ENCODE data around the gene ETFRF1.

DNA sequence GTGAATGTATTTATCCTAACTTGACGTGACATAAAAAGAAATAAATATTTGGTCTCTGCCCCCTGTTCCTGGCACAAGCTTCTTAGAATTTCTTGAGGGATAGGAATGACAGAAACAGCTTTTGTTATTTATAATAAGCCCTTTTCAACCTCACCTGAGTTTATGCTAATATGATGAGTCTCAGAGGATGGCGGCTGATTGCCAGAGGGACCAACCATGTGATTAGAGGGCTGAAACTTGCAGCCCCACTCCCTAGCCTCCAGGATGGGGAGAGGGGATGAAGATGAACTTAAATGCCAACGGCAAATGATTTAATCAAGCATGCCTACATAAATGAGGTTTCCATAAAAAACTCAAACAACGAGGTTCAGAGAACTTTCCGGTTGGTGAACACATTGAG lies 43.0 kb upstream of the ETFRF1 start:
- TF ChIP-seq POLR2AphosphoS5 (IDR thresholded peaks at IDR 0.05; ENCODE audit: low read depth, low read length), result no peak
- no peak for TF ChIP-seq SPI1 (IDR thresholded peaks at IDR 0.05; ENCODE audit: low read depth, low read length)
- TF ChIP-seq POLR2A (IDR thresholded peaks at IDR 0.05; ENCODE audit: low read depth, low read length), result no peak
- TF ChIP-seq TAF1 (IDR thresholded peaks at IDR 0.05; ENCODE audit: low read depth, low read length), result no peak
- no peak for TF ChIP-seq POU2F2 (IDR thresholded peaks at IDR 0.05; ENCODE audit: low read depth, low read length)
